ENCODE measurements around the gene PDXK. TPM values are rescaled to one million over a fixed set of nuclear protein-coding genes. Genes with fewer than 3 reads are reported as not detected.

The PDXK gene
- total RNA-seq, 2 donors from 2014 or later: 90.9 to 105 TPM

- H3K27ac Mint-ChIP-seq: no peak overlapping the region
- H3K36me3 Mint-ChIP-seq (ENCODE audit: low read depth): no peaks in the 10 kb centered on the region
- no peak for DNase-seq
- H3K9me3 Mint-ChIP-seq: no peaks in the 10 kb centered on the region
- 89 to 90% methylated on average over 16 to 29 of the region's 29 CpGs for WGBS, 2 experiments (ENCODE audit: insufficient coverage in 1 of 2, insufficient read length in 1 of 2)
- H3K4me3 ChIP-seq (ENCODE audit: low read length): no peak overlapping the region
- no peaks in the 10 kb centered on the region for H3K27me3 ChIP-seq (ENCODE audit: control insufficient read depth, insufficient read depth, low read length, poor library complexity, severe bottlenecking)
- TF ChIP-seq CTCF (conservative IDR thresholded peaks at IDR 0.05): no peak
- no peaks in the 10 kb centered on the region for H3K9me3 ChIP-seq (ENCODE audit: control insufficient read depth, low read length)
- no peak overlapping the region for H3K9ac ChIP-seq (ENCODE audit: extremely low read depth, low read length, poor library complexity, severe bottlenecking)
- no peak overlapping the region for H3K27ac ChIP-seq (ENCODE audit: low read depth, low read length)
- H3K27me3 Mint-ChIP-seq (ENCODE audit: insufficient read depth): no peaks in the 10 kb centered on the region
- peaks cover 3% of the 10 kb centered on the region for H3K36me3 ChIP-seq (ENCODE audit: control insufficient read depth, insufficient read depth, low read length)
- peaks cover 11% of the 10 kb centered on the region for H3K4me1 Mint-ChIP-seq
- H3K4me3 Mint-ChIP-seq: no peak overlapping the region
- no peaks in the 10 kb centered on the region for H3K4me1 ChIP-seq (ENCODE audit: control insufficient read depth, insufficient read depth, low read length)
Measured at GRCh38 chr21:43701936-43702784, 16.8 kb upstream of the PDXK start.

- Histone ChIP-seq H3K4me3 (ENCODE audit: low read length) (no peak overlapping the region), H3K27me3 (ENCODE audit: control insufficient read depth, insufficient read depth, low read length, poor library complexity, severe bottlenecking) (no peaks in the 10 kb centered on the region), H3K9ac (ENCODE audit: extremely low read depth, low read length, poor library complexity, severe bottlenecking) (no peak overlapping the region), H3K4me1 (ENCODE audit: control insufficient read depth, insufficient read depth, low read length) (no peaks in the 10 kb centered on the region), H3K9me3 (ENCODE audit: control insufficient read depth, low read length) (no peaks in the 10 kb centered on the region), H3K36me3 (ENCODE audit: control insufficient read depth, insufficient read depth, low read length) (peaks cover under 1% of the 10 kb centered on the region), H3K27ac (ENCODE audit: low read depth, low read length) (no peak overlapping the region)
- WGBS, 2 experiments (ENCODE audit: insufficient coverage in 1 of 2, insufficient read length in 1 of 2): 81 to 85% methylated on average over 12 of the region's 12 CpGs
- no peak for DNase-seq
- no peak overlapping the region for H3K27ac Mint-ChIP-seq
- no peaks in the 10 kb centered on the region for H3K27me3 Mint-ChIP-seq (ENCODE audit: insufficient read depth)
- peaks cover 11% of the 10 kb centered on the region for H3K4me1 Mint-ChIP-seq
- no peaks in the 10 kb centered on the region for H3K36me3 Mint-ChIP-seq (ENCODE audit: low read depth)
- H3K4me3 Mint-ChIP-seq: no peak overlapping the region
- H3K9me3 Mint-ChIP-seq: no peaks in the 10 kb centered on the region
- no peak for TF ChIP-seq CTCF (conservative IDR thresholded peaks at IDR 0.05)
Measured at GRCh38 chr21:43702785-43703034, 16.2 kb upstream of the PDXK start.

GRCh38 chr21:43703035-43703880 is 15.7 kb upstream of the PDXK start:
- no peaks in the 10 kb centered on the region for H3K36me3 ChIP-seq (ENCODE audit: control insufficient read depth, insufficient read depth, low read length)
- no peak overlapping the region for H3K27ac ChIP-seq (ENCODE audit: low read depth, low read length)
- no peak overlapping the region for H3K27ac Mint-ChIP-seq
- no peak overlapping the region for H3K9ac ChIP-seq (ENCODE audit: extremely low read depth, low read length, poor library complexity, severe bottlenecking)
- no peaks in the 10 kb centered on the region for H3K9me3 Mint-ChIP-seq
- no peaks in the 10 kb centered on the region for H3K27me3 Mint-ChIP-seq (ENCODE audit: insufficient read depth)
- H3K4me1 ChIP-seq (ENCODE audit: control insufficient read depth, insufficient read depth, low read length): no peaks in the 10 kb centered on the region
- no peaks in the 10 kb centered on the region for H3K9me3 ChIP-seq (ENCODE audit: control insufficient read depth, low read length)
- no peak overlapping the region for H3K4me3 Mint-ChIP-seq
- no peak for TF ChIP-seq CTCF (conservative IDR thresholded peaks at IDR 0.05)
- H3K27me3 ChIP-seq (ENCODE audit: control insufficient read depth, insufficient read depth, low read length, poor library complexity, severe bottlenecking): no peaks in the 10 kb centered on the region
- 64 to 70% methylated on average over 20 to 29 of the region's 29 CpGs for WGBS, 2 experiments (ENCODE audit: insufficient coverage in 1 of 2, insufficient read length in 1 of 2)
- peak; percentile 78 for DNase-seq
- H3K4me3 ChIP-seq (ENCODE audit: low read length): no peak overlapping the region
- no peaks in the 10 kb centered on the region for H3K36me3 Mint-ChIP-seq (ENCODE audit: low read depth)
- peaks cover 11% of the 10 kb centered on the region for H3K4me1 Mint-ChIP-seq

Measured in endodermal cell (in vitro differentiated cells).